Endodermal cell (in vitro differentiated cells): ENCODE measurements around the gene KIRREL2. TPM values are rescaled to one million over a fixed set of nuclear protein-coding genes. Genes with fewer than 3 reads are reported as not detected.

Source experiments
- DNase-seq: peaks from one replicate; pipeline ENCODE4 v3.0.0-alpha.2; 2017
- H3K27ac ChIP-seq: 2 replicates; pipeline ENCODE4 v1.5.1; 2013; ENCODE audit warnings: mild to moderate bottlenecking, low read depth, low read length, moderate library complexity
- H3K27me3 ChIP-seq: 2 replicates; pipeline ENCODE4 v1.6.1; 2013; ENCODE audit warnings: mild to moderate bottlenecking, low read length, moderate library complexity; ENCODE audit not compliant: insufficient read depth, control insufficient read depth, poor library complexity, severe bottlenecking
- H3K36me3 ChIP-seq: 2 replicates; pipeline ENCODE4 v1.7.0; 2013; ENCODE audit warnings: mild to moderate bottlenecking, low read length, moderate library complexity; ENCODE audit not compliant: control insufficient read depth, insufficient read depth
- H3K4me1 ChIP-seq: one replicate; pipeline ENCODE4 v1.7.0; 2013; ENCODE audit warnings: low read length; ENCODE audit not compliant: control insufficient read depth, insufficient read depth
- H3K4me3 ChIP-seq: 2 replicates; pipeline ENCODE4 v1.5.1; 2013; ENCODE audit warnings: mild to moderate bottlenecking, low read length, moderate library complexity
- H3K9ac ChIP-seq: 2 replicates; pipeline ENCODE4 v1.6.1; 2013; ENCODE audit warnings: mild to moderate bottlenecking, low read length, moderate library complexity; ENCODE audit not compliant: poor library complexity, severe bottlenecking; ENCODE audit errors: extremely low read depth
- H3K9me3 ChIP-seq: 2 replicates; pipeline ENCODE4 v1.6.1; 2013; ENCODE audit warnings: mild to moderate bottlenecking, low read length, moderate library complexity; ENCODE audit not compliant: control insufficient read depth
- H3K27ac Mint-ChIP-seq: 2 replicates; pipeline ENCODE4 v1.8.0; 2020; ENCODE audit warnings: mixed read lengths
- H3K27me3 Mint-ChIP-seq: 2 replicates; pipeline ENCODE4 v1.8.0; 2021; ENCODE audit warnings: mild to moderate bottlenecking, mixed read lengths; ENCODE audit not compliant: insufficient read depth
- H3K36me3 Mint-ChIP-seq: 2 replicates; pipeline ENCODE4 v1.8.0; 2020; ENCODE audit warnings: low read depth, mixed read lengths
- H3K4me1 Mint-ChIP-seq: 2 replicates; pipeline ENCODE4 v1.8.0; 2020; ENCODE audit warnings: mixed read lengths
- H3K4me3 Mint-ChIP-seq: 2 replicates; pipeline ENCODE4 v1.8.0; 2020; ENCODE audit warnings: mild to moderate bottlenecking, moderate library complexity, mixed read lengths
- H3K9me3 Mint-ChIP-seq: 2 replicates; pipeline ENCODE4 v1.8.0; 2020; ENCODE audit warnings: mild to moderate bottlenecking, mixed read lengths
- WGBS, 2 experiments: methylation state at CpG; one replicate each; pipeline versions ENCODE4 v1.1.5 to v1.1.7; 2013; ENCODE audit warnings: missing lambda C conversion rate in 2 of 2, mixed read lengths in 1 of 2; ENCODE audit not compliant: insufficient coverage in 1 of 2, insufficient read length in 1 of 2; 5-methylcytosine and 5-hydroxymethylcytosine counted together
- total RNA-seq, 2 donors: library from RNA; stranded (reverse); fragmentation: NEBNext Ultra II Directional in 1 of 2; extraction: Animal tissue kit (Norgen Biotek cat#: 25700) in 1 of 2; gene quantifications; 2 replicates in 1 of 2; 3 replicates in 1 of 2; pipeline ENCODE4 v1.2.1, GENCODE V29; 2021
- TF ChIP-seq, protein P1 (sequence below): fragments of 200-600 bp; sonication (generic); conservative IDR thresholded peaks from 2 replicates; pipeline ENCODE4 v1.5.0; 2021; ENCODE audit warnings: antibody characterized with exemption, mild to moderate bottlenecking

The KIRREL2 gene
- total RNA-seq, 2 donors from 2014 or later, result 1.4 to 2.3 TPM

DNA sequence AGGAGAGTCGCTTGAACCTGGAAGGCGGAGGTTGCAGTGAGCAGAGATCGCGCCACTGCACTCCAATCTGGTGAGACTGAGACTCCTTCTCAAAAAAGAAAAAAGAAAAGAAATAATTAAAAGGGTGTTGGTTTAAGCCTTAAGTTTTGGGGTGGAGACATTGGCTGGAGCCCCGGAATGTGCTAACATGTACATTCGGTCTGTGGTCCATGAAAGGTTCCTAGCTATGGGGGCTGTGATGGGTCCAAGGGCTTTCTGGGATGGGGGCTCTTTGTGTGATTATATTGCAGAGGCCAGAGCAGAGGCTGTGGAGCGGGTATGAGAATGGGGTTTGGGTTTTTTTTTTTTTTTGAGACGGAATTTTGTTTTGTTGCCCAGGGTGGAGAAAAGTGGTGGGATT is 29.2 kb downstream of the KIRREL2 start:
- H3K9ac ChIP-seq, result no peak overlapping the region
- Mint-ChIP-seq H3K4me3 (no peak overlapping the region), H3K27ac (no peak overlapping the region), H3K9me3 (no peaks in the 10 kb centered on the region), H3K4me1 (no peaks in the 10 kb centered on the region), H3K36me3 (peaks cover 43% of the 10 kb centered on the region), H3K27me3 (no peaks in the 10 kb centered on the region)
- DNase-seq, result no peak
- no peak overlapping the region for H3K4me3 ChIP-seq
- H3K36me3 ChIP-seq, result peaks cover 34% of the 10 kb centered on the region
- no peaks in the 10 kb centered on the region for H3K27me3 ChIP-seq
- no peak overlapping the region for H3K27ac ChIP-seq
- H3K4me1 ChIP-seq, result no peaks in the 10 kb centered on the region
- 97 to 100% methylated on average over 4 to 7 of the region's 8 CpGs for WGBS, 2 experiments
- no peaks in the 10 kb centered on the region for H3K9me3 ChIP-seq
- TF ChIP-seq, protein P1, sequence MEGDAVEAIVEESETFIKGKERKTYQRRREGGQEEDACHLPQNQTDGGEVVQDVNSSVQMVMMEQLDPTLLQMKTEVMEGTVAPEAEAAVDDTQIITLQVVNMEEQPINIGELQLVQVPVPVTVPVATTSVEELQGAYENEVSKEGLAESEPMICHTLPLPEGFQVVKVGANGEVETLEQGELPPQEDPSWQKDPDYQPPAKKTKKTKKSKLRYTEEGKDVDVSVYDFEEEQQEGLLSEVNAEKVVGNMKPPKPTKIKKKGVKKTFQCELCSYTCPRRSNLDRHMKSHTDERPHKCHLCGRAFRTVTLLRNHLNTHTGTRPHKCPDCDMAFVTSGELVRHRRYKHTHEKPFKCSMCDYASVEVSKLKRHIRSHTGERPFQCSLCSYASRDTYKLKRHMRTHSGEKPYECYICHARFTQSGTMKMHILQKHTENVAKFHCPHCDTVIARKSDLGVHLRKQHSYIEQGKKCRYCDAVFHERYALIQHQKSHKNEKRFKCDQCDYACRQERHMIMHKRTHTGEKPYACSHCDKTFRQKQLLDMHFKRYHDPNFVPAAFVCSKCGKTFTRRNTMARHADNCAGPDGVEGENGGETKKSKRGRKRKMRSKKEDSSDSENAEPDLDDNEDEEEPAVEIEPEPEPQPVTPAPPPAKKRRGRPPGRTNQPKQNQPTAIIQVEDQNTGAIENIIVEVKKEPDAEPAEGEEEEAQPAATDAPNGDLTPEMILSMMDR, result no peak

DNA sequence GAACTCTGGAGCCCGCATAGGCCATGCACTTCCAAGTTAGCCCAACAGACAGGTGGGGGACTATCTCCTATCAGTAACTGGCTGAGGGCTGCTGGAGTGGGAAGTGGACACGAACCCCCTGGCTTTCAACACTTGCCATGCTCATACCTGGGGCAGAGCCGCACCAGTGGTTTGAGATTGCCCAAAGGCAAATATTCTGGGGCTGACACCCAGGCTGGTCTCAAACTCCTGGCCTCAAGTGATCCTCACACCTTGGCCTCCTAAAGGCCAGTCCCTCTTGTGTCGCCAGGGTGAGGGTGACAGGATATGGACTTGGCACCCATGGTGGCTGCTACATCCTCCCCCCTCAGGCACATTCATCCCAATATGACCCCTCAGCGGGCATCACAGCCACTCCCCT is 30.5 kb downstream of the KIRREL2 start:
- no peaks in the 10 kb centered on the region for H3K4me1 Mint-ChIP-seq
- no peak for DNase-seq
- H3K9ac ChIP-seq, result no peak overlapping the region
- WGBS, 2 experiments, result 93 to 100% methylated on average over 3 to 5 of the region's 5 CpGs
- H3K4me3 Mint-ChIP-seq, result no peak overlapping the region
- H3K27me3 ChIP-seq, result no peaks in the 10 kb centered on the region
- no peak overlapping the region for H3K27ac ChIP-seq
- H3K9me3 ChIP-seq, result no peaks in the 10 kb centered on the region
- TF ChIP-seq, protein P1, result no peak
- H3K4me3 ChIP-seq, result no peak overlapping the region
- no peaks in the 10 kb centered on the region for H3K27me3 Mint-ChIP-seq
- no peaks in the 10 kb centered on the region for H3K9me3 Mint-ChIP-seq
- peaks cover 44% of the 10 kb centered on the region for H3K36me3 ChIP-seq
- no peak overlapping the region for H3K27ac Mint-ChIP-seq
- H3K4me1 ChIP-seq, result no peaks in the 10 kb centered on the region
- H3K36me3 Mint-ChIP-seq, result peaks cover 48% of the 10 kb centered on the region

DNA sequence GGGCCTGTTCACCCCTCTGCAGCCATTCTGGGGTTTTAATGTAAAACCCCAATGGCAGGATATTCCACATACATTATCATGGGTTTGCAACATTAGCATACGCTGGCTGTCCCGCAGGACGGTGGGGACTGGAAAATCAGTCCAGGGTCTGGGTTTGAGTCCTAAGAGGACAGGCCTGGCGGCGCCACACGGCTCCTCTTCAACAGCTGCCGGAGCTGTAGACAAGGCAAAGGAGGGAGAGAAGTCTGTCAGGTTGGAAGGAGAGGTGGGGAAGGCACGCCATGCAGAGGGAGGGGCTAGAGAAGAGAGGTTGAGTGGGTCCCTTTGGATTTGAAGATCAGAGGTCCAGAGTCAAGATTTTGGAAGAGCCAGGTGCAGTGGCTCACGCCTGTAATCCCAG is 31.7 kb downstream of the KIRREL2 start:
- Mint-ChIP-seq H3K9me3 (no peaks in the 10 kb centered on the region), H3K4me3 (no peak overlapping the region), H3K27ac (no peak overlapping the region), H3K27me3 (no peaks in the 10 kb centered on the region), H3K36me3 (peaks cover 57% of the 10 kb centered on the region), H3K4me1 (no peaks in the 10 kb centered on the region)
- TF ChIP-seq, protein P1, result no peak
- Histone ChIP-seq H3K9ac (no peak overlapping the region), H3K4me1 (no peaks in the 10 kb centered on the region), H3K9me3 (no peaks in the 10 kb centered on the region), H3K27me3 (no peaks in the 10 kb centered on the region), H3K27ac (no peak overlapping the region), H3K4me3 (no peak overlapping the region), H3K36me3 (peaks cover 53% of the 10 kb centered on the region)
- WGBS, 2 experiments, result 96 to 100% methylated on average over 6 to 9 of the region's 9 CpGs
- no peak for DNase-seq
